ENCODE data around the gene CERKL.

CERKL gene

GRCh38 chr2:181670632-181671031, 13.7 kb upstream of the CERKL start:
- DNase-seq (ENCODE audit: low read depth) = no peak
- no peak overlapping the region for H3K4me3 ChIP-seq (ENCODE audit: low read depth, low read length)
- in situ Hi-C loops (cut with HindIII; ENCODE audit: low sequenced_read_pairs) = no loop called here
- no peak for TF ChIP-seq CTCF (IDR thresholded peaks at IDR 0.05; ENCODE audit: low read depth, low read length, missing control alignments)

DNA sequence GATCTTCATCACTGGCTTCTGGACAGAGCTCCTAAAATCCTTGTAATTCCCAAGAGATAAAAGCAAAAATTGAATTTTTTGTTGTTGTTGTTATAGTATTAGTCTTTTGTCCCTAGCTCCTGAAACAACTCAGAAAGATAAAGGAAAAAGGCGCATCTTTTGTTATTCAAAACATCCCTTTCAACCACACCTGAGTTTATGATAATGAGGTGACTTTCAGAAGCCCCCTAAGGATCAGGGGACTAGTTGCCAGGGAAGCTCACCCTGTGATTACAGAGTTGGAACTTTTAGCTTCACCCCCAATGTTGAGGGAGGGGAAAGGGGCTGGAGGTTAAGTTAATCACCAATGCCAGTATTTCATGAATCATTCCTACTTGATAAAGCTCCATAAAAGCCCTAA, 10.3 kb upstream of the CERKL start:
- H3K4me3 ChIP-seq (ENCODE audit: low read depth, low read length) = no peak overlapping the region
- in situ Hi-C loops (cut with HindIII; ENCODE audit: low sequenced_read_pairs) = no loop called here

GRCh38 chr2:181662287-181662686, 5.4 kb upstream of the CERKL start:
- H3K4me3 ChIP-seq (ENCODE audit: low read depth, low read length) = no peak overlapping the region
- no peak for DNase-seq (ENCODE audit: low read depth)
- in situ Hi-C loops (cut with HindIII; ENCODE audit: low sequenced_read_pairs) = no loop called here
- TF ChIP-seq CTCF (IDR thresholded peaks at IDR 0.05; ENCODE audit: low read depth, low read length, missing control alignments) = no peak

More for the DNA sequence above, 10.3 kb upstream of the CERKL start:
- no peak for DNase-seq (ENCODE audit: low read depth)
- no peak for TF ChIP-seq CTCF (IDR thresholded peaks at IDR 0.05; ENCODE audit: low read depth, low read length, missing control alignments)

DNA sequence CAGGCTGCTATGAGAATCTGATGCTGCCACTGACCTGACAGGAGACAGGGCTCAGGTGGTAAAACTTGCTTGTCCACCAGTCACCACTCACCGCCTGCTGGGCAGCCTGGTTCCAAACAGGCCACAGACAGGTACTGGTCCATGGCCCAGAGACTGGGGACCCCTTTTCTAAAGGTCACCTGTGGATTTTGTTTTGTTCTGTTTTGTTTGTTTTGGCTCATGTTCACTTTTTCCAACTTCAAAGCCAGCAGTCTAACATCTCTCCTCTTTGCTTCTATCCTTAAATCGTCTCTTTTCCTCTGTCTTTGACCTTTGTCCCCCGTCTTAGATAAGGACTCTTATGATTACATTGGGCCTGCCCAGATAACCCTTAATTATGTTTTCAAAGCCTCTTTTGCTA, 3.3 kb upstream of the CERKL start:
- in situ Hi-C loops (cut with HindIII; ENCODE audit: low sequenced_read_pairs) = no loop called here
- no peak overlapping the region for H3K4me3 ChIP-seq (ENCODE audit: low read depth, low read length)
- no peak for TF ChIP-seq CTCF (IDR thresholded peaks at IDR 0.05; ENCODE audit: low read depth, low read length, missing control alignments)
- no peak for DNase-seq (ENCODE audit: low read depth)

DNA sequence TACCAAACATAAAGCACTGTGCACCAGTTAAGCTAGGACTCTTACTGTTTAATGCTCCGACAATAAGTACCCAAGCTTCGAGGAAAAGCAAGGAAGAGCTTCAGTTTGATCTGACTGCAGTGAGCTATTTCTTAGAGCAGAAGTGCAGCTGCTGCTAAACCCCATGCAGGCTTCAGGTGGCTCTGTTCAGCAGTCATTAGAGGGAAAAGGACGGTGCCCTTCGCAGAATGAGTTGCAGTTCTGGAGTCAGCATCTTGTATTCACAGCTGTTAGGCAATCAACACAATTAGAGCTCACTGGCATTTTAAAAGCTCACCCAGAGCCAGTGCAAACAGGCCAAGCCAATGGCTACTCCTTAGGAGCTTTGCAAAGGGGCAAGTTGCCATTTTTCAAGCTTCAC, 1.5 kb upstream of the CERKL start:
- no peak overlapping the region for H3K4me3 ChIP-seq (ENCODE audit: low read depth, low read length)
- no peak for DNase-seq (ENCODE audit: low read depth)
- no peak for TF ChIP-seq CTCF (IDR thresholded peaks at IDR 0.05; ENCODE audit: low read depth, low read length, missing control alignments)
- in situ Hi-C loops (cut with HindIII; ENCODE audit: low sequenced_read_pairs) = no loop called here

DNA sequence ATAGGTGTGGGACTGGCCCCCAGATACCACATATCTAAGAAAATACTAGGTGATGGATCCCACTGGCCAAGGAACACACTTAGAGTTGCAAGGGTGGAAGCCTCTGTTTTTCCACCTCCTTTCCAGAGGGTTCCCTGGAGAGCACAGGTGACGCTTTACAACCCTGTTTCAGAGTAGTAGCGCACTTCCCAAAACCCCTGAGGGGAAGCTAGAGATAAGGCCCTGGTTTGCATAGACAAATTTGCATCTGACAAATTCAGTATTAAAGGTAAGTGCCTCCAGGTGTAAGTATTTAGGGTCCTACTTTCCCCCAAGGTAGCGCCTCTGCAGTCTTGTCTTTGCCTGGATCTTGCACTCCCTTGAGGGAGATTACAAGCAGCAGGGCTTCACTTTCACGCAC, 474 bp upstream of the CERKL start:
- H3K4me3 ChIP-seq (ENCODE audit: low read depth, low read length) = peak overlapping the region; percentile 55
- in situ Hi-C loops (cut with HindIII; ENCODE audit: low sequenced_read_pairs) = no loop called here
- no peak for DNase-seq (ENCODE audit: low read depth)
- TF ChIP-seq CTCF (IDR thresholded peaks at IDR 0.05; ENCODE audit: low read depth, low read length, missing control alignments) = no peak

DNA sequence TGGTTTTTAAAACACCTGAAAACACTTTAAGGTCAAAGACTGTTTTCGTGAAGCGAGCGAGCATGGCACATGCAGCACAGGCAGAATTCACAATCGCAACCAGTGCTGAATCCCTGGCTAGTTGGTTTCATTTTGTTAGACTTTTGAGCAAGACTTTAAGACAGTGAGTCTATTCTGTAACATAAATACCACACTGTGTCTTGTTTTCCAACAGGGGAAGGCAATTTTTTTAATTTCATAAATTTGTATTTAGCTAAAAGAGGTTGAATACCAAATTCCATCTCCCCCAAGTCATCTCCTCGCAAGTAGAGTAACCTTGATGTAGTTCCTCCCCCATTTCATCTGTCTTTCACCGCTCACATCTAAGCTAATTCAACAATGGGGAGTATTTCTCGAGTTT, 1.4 kb downstream of the CERKL start:
- in situ Hi-C loops (cut with HindIII; ENCODE audit: low sequenced_read_pairs) = no loop called here
- H3K4me3 ChIP-seq (ENCODE audit: low read depth, low read length) = no peak overlapping the region
- no peak for TF ChIP-seq CTCF (IDR thresholded peaks at IDR 0.05; ENCODE audit: low read depth, low read length, missing control alignments)
- DNase-seq (ENCODE audit: low read depth) = no peak
